Activated CD4-positive, alpha-beta T cell treated with anti-CD3 and anti-CD28 coated beads for 1 hour (primary cell): ENCODE measurements around the gene DMD.

Source experiments
- DNase-seq: peaks from one replicate; pipeline ENCODE4 v3.0.0-alpha.2; 2020

Gene DMD

DNA sequence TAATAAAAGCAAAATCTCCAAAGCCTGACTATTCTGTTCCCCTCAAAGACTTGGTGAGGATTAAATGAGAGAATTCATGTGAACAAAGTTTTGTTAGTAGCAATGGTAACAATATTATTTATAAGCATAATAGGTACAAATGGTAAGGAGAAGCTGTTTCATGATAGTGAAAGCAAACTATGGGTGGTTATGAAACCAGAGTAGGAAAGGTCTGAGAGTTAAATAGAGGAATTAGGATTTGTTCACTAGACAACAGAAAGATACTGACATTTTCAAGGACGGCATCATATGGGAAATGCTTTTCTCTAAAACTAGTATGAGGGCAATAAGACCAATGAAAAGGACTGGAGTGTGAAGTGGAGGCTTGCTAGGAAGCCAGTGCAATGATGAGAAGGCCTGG, 2010.9 kb downstream of the DMD start:
- DNase-seq, result no peak

DNA sequence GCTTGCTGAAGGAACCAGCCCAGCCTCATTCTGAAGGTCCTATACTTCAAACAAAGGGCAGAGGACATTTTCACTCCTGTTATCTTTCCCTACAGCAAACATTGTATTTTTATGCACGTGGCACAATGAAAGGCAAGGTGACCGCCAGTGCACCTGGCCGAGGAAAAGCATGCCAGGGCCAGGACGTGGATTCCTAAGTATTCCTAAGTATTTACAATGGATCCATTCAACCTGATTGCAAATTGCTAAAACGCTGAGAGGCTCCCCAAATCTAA, 2011.6 kb downstream of the DMD start:
- no peak for DNase-seq

DNA sequence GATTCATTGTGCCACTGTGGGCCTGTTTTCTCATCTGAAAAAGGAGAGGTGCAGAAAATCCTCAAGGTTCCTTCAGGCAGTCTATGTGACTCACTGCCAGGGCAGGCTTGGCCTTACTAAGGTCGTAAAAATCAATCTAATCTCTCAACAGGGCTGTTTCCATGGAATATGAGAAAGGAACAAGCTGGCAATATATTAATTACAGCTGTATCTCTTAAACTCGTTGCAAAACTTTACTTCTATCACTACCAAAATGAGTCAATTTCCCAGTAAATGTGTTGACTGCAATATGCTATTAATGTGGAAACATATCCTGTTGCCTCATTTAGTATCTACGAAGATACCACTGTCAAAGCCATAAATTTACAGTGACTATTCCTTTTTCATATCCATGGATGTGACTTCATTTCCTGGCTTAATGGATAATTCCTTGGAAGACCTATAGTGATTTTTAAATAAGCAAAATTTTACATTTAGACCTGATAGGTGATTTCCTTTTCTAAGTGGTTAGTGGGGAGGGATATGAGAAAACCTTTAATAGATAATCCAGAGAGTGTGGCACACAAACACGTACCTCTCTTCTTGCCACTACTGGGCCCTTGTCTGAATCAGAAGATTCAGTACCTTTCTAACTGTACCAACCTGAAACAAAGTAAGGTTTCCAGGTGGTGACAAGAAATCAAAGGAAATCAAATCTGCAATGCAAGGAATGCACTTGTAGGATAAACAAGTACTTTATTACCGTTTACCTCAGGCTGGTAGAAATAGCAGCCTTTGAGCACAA, 2012.1 kb downstream of the DMD start:
- no peak for DNase-seq

DNA sequence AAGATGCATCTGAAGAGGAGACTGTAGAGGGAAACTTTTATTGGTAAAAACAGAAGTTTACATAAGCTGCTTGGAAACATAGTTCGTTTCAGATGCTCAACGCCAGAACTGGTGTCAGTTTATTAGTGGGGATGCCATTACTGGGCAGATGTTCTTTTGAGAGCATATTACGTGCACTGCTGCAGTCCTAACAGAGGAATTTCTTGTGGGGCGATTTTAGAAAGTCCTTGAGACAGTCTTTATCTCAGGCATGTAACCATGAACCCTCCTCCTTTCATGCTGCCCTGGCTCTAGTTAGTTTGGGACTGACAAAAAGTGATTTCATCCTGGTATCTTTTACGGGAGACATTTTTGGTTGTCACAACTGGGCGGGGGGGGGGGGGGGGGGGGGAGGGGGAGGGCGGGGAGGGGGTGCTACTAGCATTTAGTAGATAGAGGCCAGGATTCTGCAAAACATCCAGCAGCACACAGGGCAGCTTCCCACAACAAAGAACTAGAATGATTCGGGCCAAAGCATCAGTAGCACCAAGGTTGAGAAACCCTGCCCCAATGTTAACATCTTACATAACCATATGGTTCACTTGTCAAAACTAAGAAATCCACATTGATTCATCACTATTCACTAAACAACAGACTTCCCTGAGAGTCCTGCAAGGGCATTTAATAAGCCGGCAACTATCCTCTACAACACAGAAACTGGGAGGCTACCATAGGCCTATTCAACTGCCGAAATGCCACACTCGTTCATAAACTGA, 2021.0 kb downstream of the DMD start:
- no peak for DNase-seq

DNA sequence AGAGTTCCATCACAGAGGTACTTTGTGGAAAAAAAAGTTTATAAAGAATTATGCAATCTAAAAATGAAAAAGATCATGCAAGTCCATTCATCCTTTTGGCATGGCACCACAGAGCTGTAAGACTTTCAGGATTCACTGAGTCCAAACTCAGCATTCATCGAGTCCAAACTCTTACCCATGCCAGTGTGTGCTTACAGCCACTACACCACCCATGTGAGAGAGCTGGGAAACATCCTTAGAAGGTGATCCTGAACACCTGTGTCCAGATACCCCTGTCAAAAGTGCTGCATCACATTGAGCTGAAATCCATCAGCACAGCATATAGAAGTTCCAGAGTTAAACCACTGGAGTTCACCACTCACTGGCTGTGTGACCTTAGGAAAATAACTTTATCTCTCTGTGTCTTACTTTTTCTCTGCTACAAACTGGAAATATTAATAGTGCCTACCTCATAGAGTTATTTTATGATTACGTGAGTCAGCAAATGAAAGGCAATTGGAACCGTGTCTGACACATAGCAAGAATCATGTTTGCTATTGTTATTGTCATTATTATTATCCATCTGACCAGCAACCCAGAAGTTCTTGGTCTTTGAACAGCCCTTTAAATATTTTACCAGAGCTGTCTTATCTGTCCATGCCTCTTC, 2024.5 kb downstream of the DMD start:
- DNase-seq, result no peak

DNA sequence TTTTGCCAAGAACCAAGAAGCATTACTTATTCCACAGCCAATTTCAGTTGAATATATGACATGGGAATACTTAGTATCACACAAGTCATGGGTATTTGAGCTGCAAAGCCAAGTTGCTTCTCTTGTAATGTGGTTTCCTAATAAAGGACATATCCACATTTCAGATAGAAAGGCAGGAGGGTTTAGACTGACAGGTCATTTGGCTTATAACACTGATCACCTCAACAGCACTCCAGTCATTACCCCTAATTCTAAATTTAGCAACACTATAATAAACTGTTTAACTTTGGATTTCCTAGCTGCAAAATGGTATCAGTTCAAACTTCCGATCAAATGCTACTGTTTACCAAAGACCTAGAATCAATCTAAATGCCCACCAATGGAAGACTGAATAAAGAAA, 2025.5 kb downstream of the DMD start:
- no peak for DNase-seq

DNA sequence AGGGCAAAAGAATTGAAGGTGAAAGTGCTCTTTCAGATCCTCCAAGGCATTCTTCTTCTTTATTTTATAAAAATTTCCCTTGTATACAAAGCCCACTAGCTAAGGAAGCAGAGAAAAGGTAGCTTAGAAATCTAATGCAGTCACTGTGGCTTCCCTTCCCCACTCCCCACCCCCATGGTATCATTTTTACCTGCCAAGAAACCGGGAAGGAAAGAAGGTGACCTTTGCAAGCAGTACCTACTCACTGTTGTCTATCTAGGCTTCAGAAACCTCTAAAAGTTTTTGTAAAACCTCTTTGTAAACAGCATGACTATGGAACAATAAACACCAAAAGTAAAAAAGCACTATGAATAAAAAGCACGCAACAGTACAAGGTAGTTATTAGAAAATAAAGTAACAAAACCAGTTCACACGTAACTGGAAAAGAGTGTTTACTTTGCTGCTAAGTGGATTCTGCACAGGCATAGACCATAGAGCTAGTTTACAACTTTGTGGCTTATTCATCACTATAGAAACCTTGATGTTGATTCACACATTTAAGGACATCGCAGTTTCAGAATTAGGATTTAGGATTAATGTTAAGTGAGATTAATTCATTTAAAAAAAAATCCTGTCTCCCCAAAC, 2029.9 kb downstream of the DMD start:
- DNase-seq, result no peak

DNA sequence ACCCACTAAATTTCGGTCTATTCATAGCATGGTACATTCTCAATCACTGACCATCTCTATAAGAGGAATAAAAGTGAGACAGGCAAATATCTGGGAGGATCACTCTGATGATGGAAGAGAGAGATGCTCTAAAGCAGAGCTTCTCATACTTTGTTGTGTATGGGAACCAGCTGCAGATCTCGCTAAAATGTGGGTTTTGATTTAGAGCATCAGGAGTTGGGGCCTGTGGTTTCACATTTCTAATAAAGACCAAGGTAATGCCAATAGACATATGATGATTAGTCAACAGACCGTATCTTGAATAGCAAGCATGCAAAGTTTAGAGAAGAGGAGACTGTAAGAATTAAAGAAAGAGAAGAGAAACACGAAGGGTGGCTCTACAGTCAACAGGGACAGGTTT, 2032.1 kb downstream of the DMD start:
- DNase-seq, result no peak

DNA sequence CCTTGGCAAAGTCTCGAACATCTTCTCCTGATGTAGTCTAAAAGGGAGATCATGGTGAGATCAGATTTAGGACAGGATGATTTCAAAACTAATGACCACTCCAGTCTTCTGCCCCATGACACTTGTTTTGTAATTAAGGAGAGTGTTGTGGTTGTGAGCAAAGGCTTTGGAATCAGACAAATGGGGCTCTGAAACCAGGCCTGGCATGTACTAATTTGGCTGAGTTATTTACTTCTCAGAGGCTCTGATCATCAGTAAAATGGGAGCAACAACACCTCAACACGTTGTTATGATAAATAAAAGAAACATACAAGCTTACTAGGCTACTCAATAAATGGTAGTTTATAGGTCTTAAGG, 2032.6 kb downstream of the DMD start:
- DNase-seq, result no peak

DNA sequence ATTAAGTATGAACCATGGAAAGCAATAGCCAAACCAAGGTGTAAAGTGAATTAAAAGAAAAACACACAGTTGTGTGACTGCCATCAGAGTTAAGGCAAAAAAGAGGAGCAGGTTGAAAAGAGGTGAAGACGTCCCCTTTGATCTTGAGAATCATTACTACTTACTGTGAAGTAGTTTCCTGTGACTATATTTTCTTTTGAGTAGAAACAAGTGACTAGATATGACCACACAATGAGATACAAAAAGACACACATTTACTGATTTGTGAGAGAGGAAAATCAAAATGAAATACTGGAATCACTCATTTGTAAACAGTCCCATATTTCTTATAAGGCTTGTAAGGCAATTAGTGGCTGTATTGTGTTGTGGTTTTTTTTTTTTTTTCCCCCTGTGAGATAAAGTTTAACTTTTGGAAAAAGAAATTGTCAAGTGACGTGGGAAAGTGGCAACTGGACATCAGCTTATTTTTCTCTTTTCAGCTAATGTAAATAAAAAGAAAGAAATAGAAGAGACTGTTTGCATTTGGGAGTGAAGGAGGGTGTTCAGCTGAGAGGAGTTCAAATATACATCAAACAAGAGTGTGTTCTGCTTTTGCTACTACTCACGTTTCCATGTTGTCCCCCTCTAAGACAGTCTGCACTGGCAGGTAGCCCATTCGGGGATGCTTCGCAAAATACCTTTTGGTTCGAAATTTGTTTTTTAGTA, 2033.1 kb downstream of the DMD start:
- DNase-seq, result no peak

DNA sequence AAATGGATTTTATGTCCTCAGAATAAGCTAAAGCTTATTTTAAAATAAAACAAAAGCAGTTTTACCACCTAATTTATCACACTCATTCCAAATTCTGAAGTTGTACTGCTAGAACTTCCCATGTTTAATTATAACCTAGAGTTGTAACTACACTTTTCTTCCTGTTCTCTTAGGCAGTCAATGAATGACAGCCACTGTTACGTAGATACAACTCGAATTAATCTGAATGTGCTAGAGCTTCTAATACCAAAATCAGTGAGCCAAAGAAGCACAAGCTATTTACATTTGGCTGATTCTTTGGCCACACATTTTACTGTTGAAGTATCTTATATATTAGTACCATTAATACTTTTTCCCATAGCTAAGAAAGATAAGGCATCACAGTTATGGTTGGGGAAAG, 2040.6 kb downstream of the DMD start:
- no peak for DNase-seq

DNA sequence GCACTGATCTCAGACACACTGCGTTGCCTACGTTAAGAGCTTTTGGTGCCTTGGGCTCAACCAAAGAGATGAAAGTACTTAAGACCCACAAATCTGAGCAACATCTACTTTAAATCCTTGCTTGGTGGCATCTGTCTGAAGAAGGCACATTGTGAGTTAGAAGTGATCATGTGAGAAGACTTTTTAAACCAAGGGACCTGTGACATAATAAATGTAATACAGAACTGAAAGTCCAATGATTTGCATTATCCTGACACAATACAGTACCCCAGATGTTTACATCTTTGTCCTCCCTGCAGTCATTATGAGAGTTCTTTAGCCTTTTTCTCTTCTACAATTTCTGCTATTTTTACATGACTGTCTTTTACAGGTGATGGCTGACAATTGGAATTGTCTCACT, 2042.8 kb downstream of the DMD start:
- no peak for DNase-seq

DNA sequence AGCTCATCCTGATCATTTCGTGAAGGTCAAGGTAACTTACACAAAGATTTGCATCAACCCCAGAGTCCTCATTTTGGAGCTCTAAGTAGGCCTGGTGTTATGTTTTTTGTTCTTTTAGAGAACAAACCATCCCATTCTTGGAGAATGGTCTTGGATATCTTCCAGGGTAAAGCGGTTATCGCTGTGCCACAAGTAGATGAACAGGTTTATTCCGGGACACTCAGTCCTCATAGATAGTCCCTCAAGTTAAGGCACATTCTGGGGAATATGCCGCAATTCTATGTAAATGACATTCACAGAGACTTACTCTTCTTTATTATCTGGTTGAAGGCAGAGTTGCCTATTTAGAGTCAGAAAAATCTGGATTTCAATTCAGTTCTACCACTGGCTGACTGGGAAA, 2044.5 kb downstream of the DMD start:
- no peak for DNase-seq

DNA sequence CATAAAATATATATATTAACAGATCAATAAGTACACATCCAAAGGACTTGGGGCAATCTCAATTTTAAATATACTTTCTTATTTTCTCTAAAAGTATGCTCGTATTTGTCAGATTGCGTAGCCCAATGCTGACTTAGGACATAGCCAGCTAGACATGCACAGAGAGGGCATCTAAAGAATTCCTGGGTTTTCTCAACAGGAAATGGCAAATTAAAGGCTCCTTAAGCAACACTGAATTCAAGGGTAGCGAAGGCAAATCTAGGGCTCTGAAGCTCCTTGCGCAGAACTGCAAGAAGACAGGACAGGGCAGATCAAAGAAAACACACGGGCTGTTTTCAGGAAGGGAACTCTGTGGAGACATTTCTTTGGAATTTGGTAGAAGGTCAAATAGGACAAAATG, 2044.9 kb downstream of the DMD start:
- no peak for DNase-seq

DNA sequence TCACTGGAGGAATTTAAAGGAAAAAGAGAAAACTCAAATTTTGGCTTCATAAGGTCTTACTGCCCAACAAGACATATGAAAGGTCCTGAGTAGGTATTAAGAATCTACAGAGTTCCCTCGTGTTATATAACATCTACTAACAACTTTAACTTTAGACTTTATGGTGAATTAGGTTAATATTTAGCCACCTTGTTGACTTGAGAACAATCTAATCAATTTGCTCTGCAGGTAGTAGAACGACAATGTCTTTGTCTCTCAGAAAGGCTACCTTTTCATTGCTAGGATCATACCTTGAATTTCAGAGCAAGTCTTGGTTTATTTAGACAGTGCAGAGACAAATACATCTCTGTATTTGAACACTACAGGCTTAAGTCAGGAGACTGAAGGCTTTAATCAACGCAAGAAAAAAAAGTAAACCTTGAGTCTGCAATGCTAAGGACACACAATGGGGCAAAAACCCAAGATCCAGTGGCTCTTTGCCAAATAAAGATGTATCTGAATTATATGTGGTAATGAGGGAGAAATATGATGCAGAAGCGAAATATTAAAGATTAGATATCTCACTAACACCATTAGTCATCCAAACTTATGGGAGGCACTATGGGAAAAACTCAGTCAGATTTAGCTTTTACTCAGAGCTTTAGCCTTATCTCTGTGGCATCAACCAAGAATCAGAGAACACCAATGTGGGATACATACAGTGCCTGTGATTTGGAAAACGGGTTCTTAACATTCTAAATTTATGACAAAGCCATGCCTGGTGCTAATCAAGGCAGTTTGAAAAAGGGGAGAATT, 2045.9 kb downstream of the DMD start:
- no peak for DNase-seq

DNA sequence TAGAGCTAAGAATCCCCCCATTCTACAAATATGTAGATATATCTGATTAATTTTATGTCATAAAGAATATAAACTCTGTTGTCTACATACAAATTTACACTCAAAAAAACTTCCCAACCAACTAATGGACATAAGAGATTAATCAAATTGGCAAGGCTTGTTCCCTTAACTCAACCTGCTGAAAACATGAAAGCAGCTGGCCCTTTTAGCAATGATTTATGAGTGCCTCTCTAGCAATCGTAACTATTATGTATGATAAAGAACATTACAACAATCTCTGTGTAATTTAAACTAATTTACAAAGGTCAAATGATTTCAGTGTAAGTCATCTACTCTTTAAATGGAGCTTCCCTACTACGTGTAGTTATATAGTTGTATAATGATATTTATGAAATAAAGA, 2056.4 kb downstream of the DMD start:
- DNase-seq, result no peak

DNA sequence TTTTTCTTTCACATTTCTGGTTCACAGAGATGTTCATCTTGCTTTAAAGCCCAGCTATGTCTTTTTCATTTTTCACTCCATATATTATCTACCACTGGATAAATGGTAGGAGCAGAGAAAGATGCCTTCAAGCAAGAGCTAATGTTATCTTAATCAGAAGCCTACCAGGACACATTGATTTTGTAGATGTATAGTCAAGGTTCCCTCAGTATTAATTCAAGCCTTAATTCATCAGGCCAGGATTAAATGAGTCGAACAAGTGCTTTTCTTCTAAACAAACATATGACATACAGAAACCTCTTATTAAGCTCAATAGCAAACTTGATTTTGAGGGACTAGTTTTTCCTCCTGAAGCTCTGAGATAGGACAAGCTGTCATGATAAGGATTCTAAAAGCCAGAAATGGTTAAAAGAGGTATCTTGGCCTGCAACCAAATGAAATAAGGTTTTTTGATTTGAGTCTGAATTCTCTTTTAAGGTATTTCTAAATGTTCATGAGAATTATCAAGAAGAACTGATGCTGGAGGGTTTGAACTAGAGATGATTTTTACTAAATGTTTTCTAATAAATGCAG, 2057.8 kb downstream of the DMD start:
- no peak for DNase-seq

DNA sequence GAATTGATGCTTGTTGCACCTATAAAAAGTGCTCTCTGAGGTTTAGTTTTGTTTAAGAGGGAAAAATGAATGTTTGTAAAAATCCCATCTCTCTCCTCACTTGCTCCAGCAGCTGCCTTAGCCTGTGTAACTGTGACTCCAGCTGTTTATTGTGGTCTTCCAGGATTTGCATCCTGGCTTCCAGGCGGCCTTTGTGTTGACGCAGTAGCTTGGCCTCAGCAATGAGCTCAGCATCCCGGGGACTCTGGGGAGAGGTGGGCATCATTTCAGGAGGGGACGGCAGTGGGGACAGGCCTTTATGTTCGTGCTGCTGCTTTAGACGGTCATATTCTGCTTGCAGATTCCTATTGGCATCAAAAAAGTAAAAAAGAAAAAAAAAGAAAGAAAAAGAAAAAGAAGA, 2064.2 kb downstream of the DMD start:
- no peak for DNase-seq

DNA sequence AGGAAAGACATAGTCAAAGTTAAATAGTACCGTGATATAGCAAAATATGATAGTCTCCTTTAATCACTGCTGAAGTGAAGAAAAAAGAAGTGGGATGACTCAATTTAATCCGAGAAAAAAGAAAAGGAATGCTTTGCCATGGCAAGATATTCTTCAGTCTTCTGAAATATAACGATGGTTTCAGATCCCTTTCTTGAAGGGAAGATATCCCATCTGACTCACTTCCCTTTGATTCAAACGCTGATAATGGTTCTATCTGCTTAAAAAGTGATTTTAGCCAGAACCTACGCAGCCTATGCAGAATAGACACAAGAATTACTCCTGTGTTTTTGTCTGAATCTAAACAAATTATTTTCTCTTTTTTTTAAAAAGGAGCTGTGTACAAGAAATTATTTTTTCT, 2071.4 kb downstream of the DMD start:
- no peak for DNase-seq

DNA sequence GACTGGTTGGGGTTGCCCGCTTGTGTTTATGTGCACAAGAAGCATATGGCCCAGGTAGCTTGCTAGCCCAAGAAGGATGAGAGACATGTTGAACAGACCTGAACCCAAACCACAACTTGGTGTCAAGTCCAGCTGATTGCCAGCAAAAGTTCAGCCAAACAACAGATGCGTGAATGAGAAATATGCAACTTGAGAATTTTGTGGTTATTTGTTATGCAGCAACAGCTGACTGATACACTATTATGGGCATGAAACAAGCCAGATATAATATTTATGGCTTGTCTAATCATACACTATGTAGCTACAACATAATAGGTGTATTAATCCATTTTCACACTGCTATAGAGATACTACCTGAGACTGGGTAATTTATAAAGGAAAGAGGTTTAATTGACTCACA, 2073.2 kb downstream of the DMD start:
- DNase-seq, result no peak

DNA sequence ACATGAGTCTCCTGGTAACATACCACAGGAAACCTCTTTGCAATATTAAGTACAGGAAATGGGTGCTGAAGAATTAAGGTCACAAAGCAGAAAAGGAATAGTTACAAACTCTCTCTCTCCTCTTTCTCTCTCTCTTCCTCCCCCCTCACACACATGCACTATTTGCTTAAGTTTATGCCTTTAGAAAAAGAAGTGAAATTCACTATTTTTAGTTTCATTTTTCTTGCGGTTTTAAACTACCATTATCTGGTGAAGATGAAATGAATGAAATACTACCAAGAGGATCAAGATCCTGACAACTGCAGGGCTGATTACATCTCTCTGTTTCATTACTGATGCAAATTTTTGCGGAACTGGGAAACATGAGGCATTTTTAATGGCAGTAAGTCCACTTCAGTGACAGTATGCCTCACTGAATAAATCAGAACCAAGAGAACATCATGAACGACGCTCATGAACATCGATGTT, 2075.2 kb downstream of the DMD start:
- no peak for DNase-seq

DNA sequence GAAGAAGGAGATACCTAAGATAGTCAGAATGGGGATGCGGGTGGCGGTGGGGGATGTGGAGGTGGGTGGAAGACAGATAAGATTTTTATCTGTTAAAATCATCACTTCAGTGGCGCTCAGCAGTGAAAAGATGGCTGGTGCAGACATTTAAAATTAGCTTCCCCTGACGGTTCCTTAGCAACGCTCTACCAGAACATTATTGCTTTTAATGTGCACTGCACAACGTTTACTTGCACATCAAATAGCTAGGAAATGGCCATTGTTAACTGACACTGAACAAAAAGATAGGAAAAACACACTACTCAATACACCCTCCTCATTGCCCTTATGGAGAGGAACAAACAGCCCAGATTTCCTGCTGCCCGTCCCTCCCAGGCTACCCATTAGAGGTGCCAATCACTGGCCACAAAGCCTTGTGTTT, 2078.5 kb downstream of the DMD start:
- no peak for DNase-seq
